8988T (cell line): ENCODE measurements around the gene SPG11.
"Not testable (repeated sequence)": the region's sequence is repeated elsewhere in the genome, so short reads cannot be mapped to it uniquely, and the experiment has no call there.

Experiments
- DNase-seq: peaks from one replicate; pipeline ENCODE4 v3.0.0; 2011

SPG11 gene

DNA sequence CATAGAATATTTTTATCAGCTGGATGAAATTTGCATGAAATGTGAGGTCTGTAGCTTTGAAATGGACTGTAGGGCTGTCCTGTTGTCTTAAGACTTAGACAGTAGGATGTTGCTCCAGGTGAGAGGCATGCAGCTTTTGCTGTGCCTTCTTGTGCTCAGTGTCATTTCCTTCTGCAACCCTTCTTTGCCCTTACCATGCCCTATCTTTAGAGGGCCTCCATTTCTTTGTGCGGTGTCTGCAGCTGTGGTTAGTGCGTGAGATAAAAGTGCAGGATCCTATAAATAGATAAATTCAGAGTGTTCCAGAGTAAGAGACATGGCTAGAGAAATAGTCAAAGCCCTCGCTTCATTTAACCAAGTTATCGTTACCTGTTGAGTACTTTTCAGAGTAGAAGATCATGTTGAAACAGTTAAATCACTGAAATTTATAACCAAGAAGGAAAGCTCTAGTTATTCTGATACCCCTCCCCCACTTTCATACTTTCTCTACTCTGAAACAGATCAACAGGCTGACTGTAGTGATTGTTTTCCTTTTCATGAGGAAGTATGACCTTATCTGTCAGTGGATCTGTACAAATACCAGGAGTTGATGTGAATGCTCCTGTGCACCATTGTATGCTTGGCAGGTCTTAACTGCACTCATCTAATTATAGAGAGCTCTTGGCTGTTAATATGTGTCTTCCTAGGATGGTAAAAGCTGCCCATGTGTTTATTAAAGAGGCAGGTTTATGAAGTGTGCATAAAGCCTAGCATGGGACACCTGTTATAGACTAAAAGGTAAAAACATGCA is 108.3 kb downstream of the SPG11 start:
- DNase-seq, result no peak

DNA sequence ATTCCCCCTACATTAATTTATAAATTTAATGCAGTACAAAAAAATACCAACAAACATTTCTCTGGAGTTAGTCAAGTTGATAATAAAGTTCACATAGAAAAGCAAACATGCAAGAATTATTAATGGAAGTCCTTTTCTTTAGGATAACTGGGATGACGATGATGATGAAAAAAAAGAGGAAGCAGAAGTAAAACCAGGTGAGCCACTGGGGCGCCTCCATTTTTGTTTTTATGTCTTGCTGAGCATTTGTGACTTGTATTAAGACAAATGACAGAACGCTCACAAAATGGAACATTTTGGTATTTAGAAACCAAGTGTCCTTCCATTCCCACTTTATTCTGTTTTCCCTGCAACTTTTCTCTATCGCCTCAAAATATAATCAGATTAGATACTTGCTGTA is 112.7 kb downstream of the SPG11 start:
- no peak for DNase-seq

DNA sequence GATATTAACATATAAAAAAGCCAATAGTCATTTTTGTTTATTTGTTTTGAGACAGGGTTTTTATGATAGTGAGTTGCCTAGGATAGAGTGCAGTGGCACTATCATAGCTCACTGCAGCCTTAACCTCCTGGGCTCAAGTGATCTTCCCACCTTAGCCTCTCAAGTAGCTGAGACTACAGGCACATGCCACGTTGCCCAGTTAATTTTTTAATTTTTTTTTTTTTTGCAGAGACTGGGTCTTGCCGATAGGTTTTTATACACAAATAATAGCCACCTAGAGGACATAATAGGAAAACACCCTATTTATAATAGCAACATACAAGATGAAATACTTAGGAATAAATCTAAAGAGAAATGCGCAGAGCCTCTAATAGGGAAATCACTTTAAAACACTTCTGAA is 113.2 kb downstream of the SPG11 start:
- DNase-seq, result no peak

DNA sequence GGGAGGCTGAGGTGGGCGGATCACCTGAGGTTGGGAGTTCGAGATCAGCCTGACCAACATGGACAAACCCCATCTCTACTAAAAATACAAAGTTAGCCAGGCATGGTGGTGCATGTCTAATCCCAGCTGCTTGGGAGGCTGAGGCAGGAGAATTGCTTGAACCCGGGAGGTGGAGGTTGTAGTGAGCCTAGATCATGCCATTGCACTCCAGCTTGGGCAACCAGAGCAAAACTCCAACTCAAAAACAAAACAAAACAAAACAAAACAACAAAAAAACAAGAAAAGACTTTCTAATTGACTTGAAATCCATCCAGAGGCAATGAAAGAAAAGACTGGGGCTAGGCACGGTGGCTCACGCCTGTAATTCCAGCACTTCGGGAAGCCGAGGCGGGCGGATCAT is 114.3 kb downstream of the SPG11 start:
- DNase-seq, result not testable (repeated sequence)

DNA sequence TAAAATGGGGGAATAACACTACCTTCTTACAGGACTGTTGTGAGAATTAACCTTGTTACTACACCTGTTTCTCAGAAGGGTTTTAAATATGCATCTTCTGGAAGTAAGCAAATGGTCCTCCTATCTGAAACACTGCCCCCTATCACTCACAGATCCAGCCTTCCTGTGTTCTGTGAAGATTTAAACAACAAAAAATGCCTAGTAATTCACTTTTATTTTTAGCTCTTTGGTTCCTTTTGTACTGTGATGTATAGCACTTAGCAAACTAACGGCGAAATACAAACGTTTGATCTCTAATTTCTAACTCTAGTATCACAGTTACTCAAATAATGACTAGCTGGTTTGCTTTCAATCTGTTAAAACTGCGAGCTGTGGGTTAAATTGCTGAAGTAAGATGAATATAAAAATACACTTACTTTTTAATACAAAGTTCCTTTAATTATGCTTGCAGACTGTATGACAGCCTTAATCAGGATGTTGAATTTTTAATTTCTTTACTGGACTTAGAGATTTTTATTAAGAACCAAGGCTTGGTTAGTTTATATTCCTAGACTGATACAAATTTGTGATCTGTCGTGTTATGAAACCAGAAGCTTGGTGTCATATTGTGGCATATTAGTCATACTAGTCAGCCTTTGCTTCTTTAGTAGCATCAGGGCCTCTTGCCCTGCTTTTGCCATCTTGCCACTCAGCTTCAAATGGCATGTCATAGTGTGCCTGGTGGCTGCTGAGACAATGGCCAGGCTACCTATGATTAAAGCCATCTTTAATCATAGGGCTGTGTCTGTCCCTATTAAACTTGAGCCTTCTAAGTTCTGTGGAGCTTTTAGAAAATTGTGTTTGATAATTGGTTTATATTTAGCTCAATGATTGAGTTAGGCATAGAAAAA is 117.3 kb downstream of the SPG11 start:
- DNase-seq, result no peak

DNA sequence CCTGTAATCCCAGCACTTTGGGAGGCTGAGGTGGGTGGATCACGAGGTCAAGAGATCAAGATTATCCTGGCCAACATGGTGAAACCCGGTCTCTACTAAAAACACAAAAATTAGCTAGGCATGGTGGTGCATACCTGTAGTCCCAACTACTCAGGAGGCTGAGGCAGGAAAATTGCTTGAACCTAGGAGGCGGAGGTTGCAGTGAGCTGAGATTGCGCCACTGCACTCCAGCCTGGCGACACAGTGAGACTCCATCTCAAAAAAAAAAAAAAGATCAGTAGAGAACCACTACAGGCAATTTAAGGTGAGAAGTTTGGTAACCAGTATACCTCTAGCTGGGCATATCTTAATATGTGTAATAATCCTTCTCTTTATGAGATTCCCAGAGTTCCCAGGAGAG is 118.7 kb downstream of the SPG11 start:
- DNase-seq, result not testable (repeated sequence)

DNA sequence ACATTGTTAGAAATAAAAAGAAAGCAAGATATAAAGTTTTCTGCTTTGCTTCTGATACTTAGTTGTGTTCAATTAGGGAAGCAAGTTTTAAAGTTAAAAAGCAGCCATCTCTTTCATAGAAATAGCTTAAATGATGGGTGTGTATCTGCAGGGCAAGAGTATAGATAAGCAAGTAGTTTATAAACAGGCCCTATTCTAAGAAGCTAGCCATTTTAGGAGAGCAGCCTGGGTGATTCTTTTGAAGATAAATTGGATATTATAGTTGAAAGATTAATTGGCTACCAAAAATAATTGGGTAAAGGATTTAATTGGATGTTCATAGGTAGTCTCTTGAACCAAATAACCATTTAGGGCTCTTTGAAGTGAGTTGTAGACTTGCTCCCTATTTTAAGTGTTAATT is 120.9 kb downstream of the SPG11 start:
- DNase-seq, result no peak

DNA sequence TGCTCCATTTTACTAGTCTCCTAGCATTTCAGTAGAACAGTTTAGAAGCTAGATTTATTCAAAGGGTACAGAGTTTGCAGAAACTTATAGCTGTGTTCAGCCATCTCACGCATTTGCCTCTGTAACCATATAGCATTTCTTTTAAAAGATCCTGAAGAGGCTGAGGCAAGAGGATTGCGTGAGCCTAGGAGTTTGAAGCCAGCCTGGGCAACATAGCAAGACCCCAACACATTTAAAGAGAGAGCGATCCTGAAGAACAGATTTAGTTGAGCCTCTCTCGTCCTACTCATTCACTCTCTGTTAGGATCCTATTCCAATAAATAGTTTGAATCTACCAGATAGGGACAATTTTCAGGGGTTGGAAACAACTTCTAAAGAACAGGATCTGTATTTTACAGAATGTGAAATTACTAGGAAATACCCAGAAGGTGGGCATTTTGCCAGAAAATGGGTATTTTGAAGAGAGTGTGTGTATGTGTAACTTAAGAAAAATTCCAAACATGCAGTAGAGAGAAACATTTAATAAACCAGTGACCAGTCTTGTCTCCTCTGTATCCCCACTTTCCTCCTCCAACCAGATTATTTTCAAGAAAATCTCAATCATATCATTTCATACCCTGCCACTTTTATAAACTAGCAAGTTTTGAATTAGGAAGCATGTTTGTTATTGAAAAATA is 122.0 kb downstream of the SPG11 start:
- no peak for DNase-seq

DNA sequence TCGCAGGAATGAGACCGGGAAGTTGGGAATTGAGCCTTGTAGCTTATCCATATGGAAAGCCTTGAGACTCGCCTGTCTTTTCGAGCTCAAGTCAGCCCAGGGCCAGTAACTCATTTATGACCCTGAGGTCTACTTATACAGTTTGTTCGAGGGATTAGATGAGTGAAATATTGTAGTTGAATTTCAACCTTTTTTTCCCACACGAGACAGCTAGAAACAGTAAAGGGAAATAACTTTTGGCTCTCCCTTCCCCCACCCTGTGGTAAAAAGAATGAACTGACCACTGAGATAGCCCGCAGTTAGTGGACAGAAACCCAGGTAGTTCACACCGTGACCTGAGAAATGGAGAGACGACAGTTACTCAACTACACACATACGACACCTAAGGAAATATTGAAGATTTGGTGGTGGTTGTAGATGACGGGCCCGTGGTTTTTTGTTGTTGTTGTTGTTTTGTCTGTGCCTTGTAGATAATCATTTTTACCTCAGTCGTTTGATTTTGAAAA is 125.7 kb downstream of the SPG11 start:
- no peak for DNase-seq

DNA sequence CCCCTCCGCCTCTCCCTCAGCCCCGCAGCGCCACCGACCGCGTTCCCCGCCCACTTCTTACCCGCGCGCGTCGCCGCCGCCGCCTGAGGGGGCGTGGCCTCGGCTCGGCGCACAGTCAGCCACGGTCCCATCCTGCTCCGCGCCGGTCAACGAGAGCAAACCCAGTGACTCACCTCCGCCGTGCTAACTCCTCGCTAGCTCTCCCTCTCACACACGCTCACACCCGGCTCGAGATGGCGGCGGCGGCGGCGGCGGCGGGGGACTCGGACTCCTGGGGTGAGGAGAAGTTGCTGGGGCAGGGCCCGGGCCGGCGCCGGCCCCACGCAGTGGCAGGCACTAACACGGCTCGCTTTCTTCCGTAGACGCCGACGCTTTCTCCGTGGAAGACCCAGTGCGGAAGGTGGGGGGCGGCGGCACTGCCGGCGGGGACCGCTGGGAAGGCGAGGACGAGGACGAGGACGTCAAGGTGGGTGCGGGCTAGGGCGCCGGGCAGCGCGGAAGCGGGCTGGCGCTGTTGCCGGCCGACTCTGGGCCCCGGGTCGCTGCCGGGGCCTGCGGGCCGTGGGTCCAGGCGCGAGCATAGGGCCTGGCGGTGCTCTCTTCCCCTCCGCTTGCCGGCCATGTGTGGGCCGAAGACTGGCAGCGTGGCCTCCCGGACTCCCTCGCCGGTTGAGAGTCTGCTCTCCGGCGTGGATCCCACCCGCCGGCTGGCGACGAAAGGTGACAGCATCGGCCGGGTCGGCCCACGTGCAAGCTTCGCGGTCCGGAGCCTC is 126.3 kb downstream of the SPG11 start, which contains the start of gene EIF3J:
Gene EIF3J, plus strand, starts transcription at position 186 of the 773 bp plus-strand sequence. Its CDS starts 48 bp downstream, at position 234.
- DNase-seq, result peak; percentile 72

DNA sequence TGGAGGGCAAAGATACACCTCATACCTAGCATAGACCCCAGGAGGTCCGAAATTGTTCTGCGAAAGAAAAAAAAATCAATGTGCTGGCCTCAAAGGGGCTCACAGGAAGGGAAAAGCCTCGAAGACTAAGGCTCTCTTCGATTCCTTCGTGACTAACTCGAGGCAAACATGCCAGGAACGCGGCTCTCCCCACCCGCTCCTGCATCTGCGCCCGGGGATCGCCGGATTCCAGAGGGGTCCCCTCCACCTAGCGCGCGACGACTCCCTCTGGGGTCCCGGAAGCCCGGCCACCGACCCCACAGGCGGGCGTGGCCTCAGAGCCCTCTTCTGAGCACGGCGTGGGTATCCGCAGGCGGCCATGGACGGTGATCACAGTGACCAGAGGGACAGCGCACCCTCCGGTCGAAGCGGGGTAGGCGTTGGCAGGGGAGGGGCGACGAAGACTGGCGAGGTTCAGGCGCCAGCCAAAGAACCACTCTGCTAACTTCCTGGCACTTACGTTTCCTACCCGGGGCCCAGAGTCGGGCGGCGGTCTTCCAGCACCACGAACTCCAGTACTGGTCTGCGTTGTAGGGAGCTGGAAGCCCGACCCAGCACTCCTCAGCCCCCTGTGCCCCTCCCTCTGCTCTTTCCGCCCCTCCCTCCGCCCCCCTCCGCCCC is 127.0 kb downstream of the SPG11 start:
- peak; percentile 57 for DNase-seq

DNA sequence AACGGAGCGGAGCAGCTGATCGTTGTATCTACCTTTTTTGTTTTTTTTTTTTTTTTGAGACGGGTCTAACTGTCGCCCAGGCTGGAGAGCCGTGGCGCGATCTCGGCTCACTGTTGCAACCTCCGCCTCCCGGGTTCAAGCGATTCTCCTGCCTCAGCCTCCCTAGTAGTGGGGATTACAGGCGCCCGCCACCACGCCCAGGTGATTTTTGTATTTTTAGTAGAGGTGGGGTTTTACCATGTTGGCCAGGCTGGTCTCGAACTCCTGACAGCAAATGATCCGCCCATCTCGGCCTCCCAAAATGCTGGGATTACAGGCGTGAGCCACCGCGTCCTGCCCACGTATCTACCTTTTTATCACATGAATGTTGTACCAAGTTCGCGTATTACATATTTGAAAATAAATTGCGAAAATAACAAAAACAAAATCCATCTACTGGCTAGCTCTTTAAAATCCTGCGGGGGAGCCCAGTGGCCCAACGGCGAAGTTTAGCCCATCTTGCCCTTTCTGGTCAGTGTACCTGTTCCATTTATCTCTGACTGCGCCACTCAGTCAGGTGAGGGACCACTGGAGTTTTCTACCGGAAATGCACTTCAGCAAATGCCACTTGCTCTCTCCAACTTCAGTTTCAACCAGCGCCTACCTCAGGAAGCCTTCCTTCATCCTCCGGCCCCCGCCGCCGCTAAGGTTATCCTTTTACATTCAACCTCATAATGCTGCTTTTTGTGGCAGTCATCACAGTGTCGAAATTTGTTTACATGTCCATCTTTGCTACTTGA is 127.8 kb downstream of the SPG11 start:
- no peak for DNase-seq

DNA sequence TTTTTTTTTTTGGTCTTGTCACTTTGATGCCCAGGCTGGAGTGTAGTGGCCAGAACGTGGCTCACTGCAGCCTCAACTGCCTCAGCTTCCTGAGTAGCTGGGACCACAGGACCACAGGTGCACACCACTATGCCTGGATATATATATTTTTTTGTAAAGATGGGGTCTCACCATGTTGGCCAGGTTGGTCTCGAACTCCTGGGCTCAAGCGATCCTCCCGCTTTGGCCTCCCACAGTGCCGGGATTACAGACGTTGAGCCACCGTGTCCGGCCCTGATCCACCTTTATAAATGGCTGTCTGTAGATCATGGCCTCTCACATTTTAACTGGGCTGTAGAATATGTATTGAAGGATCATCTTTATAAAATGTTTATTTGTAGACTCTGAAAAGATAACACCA is 128.4 kb downstream of the SPG11 start:
- no peak for DNase-seq

DNA sequence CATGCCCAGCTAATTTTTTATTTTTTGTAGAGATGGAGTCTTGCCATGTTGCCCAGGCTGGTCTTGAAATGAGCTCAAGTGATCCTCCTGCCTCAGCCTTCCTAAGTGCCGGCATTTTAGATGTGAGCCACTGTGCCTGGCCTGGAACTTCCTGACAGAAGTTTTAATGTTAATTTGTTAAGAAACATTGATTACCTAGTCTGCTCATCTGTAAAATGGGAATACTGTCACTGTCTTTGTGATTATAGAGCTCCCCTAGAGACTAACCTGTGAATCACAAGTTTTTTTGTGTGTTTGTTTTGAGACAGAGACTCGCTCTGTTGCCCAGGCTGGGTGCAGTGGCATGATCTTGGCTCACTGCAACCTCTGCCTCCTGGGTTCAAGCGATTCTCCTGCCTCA is 130.8 kb downstream of the SPG11 start:
- no peak for DNase-seq

DNA sequence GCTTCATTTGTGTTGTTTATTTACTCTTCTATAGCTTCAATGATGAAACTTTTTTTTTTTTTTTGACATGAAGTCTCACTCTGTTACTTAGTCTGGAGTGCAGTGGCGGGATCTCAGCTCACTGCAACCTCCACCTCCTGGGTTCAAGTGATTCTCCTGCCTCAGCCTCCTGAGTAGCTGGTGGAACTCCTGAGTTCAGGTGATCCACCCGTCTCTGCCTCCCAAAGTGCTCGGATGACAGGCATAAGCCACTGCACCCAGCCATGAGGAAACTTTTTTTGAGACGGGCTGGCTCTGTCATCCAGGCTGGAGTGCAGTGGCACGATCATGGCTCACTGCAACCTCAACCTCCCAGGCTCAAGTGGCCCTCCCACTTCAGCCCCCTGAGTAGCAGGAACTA is 131.2 kb downstream of the SPG11 start:
- DNase-seq, result not testable (repeated sequence)

DNA sequence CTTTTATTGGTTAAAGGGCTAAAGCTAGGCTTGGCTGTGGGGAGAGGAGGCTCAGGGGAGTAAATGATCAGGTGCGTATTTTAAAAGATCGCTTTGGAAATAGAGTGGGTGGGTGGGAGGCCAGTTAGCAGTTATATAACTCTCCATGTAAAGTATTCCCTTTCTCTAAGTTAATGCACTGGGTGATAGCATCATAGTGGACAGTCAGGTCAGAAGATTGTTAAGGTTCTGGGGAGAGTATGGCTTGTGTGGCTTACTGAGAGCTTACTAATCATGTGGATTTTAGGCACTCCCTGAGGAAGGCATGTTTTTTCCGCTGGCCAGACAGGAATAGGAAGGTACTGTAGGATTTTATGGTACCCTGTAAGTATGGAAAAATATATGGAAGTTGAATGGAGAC is 132.8 kb downstream of the SPG11 start:
- DNase-seq, result no peak

DNA sequence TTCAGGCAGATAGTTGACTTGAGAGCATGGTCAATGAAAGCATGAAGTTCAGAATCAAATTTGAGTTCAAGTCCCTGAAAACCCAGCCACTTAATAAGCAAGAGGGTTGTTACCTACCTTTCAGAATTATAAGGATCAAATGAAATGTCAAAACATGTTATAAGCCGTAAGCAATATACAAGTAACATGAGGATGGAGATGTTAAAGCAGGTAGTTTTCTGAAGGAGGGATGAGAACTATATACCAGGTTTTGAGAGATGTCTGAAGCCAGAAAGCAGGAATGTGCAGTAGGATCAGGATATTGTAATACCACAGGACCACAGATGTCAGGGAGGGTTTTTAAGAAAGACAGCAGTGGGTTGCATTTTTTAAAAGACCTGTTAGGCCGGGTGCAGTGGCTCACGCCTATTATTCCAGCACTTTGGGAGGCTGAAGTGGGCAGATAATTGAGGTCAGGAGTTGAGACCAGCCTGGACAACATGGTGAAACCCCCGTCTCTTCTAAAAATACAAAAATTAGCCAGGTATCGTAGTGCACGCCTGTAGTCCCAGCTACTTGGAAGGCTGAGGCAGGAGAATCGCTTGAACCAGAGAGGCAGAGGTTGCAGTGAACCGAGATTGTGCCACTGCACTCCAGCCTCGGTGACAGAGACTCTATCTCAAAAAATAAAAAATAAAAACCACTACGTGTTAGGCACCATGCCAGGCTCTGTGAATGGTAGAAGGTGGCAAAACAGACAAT is 133.4 kb downstream of the SPG11 start:
- no peak for DNase-seq

DNA sequence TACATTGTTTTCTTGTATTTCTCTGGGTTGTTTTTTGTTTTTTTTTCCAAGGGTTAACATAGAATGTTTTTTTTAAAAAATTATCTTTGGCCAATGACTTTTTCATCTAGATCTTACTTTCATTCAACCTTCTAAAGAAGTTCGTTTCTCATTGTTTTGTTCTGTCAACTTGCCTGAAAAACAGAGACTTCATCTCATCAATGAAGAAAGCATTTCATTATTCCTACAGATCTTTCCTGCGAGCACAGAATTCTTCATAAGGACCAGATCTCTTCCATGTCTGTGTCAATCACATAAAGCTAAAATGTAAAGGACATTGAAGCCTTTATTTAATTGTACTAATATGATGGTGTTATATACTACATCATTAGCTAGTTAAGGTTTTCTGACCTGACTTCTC is 136.2 kb downstream of the SPG11 start:
- DNase-seq, result no peak

DNA sequence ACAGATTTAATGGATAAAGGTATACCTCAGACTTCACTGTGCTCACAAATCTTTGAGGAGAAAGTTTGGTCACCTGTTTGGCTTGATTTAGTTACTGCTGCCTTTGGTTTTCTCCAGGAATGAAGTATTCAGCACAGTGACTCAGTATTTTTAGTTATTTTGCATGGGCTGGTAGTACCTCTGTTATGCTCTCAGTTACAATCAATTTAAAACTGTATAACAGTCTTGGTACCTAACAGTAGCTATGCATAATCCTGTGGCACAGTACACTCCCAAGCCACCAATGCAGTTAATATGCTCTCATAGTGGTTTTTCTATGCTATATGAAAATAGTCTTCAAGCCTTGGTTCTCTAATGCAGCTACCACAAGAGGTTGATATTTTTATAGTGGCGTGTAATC is 138.4 kb downstream of the SPG11 start:
- no peak for DNase-seq

DNA sequence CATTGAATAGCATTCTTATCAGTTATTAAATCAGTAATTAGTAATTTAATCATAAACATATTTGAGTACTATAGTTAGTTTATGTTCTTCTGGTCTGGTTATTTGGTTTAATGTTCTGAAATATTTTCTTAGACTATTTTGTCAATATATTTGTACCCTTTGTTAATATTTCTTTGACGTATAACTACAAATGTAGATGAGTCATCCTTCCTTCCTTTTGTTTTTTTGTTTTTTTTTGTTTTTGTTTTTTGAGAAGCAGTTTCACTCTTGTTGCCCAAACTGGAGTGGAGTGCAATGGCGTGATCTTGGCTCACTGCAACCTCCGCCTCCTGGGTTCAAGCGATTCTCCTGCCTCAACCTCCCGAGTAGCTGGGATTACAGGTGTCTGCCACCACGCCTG is 143.9 kb downstream of the SPG11 start:
- DNase-seq, result no peak
